ENCODE data around the gene GORASP2.

GRCh38 chr2:170926743-170927297 is 2.2 kb upstream of the GORASP2 start:
- TF ChIP-seq, protein P1, sequence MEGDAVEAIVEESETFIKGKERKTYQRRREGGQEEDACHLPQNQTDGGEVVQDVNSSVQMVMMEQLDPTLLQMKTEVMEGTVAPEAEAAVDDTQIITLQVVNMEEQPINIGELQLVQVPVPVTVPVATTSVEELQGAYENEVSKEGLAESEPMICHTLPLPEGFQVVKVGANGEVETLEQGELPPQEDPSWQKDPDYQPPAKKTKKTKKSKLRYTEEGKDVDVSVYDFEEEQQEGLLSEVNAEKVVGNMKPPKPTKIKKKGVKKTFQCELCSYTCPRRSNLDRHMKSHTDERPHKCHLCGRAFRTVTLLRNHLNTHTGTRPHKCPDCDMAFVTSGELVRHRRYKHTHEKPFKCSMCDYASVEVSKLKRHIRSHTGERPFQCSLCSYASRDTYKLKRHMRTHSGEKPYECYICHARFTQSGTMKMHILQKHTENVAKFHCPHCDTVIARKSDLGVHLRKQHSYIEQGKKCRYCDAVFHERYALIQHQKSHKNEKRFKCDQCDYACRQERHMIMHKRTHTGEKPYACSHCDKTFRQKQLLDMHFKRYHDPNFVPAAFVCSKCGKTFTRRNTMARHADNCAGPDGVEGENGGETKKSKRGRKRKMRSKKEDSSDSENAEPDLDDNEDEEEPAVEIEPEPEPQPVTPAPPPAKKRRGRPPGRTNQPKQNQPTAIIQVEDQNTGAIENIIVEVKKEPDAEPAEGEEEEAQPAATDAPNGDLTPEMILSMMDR (IDR thresholded peaks at IDR 0.05 in 8 of 11, conservative IDR thresholded peaks at IDR 0.05 in 3 of 11) = no peak
- no peak for TF ChIP-seq POLR2AphosphoS5 (IDR thresholded peaks at IDR 0.05)
- no peak for TF ChIP-seq POLR2A (IDR thresholded peaks at IDR 0.05)
